ENCODE results near the gene KIF16B.

KIF16B gene

DNA sequence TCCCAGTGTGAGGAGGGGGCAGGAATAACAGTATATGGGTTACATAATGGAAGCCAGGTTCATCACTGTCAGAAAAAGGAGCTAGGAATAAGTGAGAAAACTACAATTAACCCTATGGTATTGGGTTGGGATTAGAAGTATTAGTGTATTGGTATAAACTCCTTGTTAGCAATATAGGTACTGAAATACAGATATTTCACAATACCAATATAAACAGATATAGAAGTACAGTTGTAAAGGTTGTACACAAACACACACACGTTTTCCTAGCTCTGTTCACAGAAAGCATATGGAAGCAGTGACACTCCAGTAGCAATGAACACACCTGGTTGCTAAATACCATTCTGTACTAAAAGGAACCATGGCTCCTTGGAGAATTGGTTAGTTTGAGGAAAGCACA lies 148.5 kb downstream of the KIF16B start:
- DNase-seq: no peak

DNA sequence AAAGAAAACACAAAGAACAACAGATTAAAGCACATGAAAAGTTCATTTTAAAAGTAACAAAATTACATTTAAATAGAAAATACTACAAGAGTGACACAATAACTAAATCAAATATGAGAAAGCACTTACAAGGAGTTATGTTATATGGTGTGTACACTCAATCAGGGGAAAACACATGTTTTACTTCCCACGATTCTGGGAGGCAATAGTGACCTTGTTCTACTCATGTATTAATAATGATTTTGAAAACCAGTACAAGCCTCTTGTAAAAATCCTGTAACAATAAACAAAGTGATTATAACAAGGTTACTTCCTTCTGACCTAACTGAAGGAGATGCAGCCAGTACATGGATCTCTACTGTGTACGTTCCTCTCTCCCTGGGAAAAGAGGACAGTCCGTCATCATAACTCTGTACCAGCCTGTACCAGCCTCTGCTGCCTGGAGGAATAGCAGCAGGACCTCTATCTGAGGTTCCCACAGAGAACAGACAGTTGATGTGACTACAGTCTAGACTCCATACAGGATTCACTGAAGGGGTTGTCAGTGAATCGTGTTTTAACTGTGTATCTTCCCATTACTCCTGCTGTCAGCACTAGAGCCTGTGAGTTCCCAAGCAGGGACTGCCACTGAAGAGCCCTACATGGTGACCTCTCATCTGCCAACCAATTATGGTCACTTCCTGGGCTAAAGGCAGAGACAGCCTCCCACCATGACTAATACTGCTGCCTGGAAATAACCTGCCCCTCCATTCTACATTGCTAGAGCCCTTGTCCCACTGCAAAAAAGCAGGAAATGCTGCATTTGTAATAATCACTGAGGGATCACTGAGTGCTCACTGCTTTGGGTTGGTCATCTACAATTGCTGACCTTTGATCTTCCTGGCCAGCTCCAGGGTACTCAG lies 149.7 kb downstream of the KIF16B start:
- no peak for DNase-seq

DNA sequence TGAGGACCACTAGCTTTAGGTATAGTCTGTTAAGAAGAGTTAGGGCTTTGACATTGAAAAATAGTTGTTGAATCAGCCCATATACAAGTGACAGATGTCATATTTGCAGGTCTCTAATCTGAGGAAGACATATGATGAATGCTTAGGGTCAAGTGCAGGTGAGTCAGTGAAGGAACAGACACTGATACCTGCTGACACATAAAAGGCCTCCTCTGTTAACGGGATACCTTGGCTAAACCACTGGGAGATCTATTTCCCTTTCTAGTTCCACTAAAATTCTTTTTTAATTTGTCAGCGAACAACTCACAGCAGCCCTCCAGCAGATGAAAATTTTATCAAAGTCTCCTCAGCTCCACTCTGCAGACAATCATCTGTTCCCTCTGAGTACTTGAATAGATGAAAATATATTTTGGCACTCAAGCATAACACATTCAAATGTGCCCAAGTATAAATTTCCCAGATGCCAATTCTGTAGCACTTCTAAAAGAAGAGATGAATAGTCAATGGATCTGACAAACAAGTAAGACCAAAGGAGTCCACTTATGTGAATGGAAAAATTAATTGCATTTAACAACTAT lies 154.0 kb downstream of the KIF16B start:
- DNase-seq: no peak

DNA sequence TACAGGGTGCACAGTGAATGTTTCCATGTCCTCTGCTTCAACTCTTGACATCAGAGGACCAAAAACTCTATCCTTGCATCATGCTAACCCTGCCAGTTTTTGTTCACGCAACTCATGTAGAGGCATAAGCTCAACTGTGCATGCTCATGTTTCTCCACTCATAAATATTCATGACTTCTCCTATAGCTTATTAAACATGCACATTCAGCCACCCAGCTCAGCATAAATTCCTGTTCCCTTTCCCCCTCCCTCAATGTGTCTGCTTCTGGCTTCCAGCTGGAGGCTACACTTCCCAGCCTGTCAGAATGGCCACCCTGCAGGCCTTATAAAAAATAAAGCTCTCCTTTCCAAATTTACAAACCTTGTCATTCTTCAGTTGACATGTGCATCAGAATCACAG lies 154.6 kb downstream of the KIF16B start:
- no peak for DNase-seq

DNA sequence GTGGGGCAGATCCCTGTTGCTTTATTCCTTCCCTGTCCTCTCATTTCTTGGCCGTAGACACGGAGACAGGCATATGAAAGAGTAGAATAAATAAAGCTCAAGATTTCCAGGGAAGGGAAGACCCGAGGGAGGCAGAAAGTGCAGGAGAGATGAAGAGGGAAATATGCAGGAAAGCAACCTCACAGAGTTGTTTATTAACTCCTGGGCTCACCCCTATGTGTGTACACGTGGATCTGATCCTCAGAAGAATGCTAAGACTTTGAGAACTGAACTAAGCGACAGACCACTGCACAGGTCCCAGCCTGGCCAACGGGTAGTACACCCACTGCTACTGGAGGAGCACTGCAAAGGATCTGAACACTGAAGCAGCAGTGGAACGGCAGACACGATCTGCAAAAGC lies 156.2 kb downstream of the KIF16B start:
- no peak for DNase-seq

DNA sequence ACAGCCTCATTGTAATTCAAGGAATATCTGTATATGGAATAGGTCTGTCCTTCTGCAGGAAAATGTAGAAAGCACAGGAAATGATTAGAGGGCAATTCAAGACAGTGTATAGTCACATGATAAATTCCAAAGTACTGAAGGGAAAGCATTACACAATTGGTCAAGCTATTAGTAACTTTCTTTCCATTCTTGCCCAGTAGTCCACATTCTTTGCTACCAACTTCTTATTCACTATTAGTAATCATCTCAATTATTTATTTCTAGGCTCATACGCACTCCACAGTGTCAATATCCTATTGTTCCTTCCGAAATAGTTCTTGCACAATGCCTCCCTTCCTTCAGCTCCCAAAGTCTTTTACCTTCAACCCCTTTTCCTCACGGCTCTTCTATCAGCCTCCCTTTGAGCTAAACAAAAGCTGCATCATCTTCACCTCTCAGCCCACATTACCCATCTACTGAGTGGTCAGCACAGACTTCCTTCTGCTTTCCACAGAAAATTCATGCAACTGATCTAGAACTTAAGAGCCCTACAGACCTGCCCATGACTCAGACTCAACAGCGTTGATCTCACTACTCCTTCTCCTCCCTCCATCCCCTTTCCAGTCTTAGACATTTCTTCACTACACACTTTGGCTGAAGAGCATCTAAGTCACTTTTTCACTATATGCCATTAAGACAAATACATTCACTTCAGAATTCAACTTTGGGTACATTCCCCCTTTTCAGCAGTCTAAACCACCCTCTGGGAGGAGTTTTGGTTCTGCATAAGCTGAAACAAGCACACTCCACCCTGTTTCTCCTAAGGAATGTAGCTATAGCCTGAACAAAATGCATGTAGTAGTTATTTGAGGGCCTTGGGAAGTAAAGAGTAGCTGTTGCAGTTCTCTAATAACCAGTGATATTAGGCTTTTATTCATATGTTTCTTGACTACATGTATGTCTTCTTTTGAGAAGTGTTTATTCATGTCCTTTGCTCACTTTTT lies 157.9 kb downstream of the KIF16B start:
- DNase-seq: no peak

DNA sequence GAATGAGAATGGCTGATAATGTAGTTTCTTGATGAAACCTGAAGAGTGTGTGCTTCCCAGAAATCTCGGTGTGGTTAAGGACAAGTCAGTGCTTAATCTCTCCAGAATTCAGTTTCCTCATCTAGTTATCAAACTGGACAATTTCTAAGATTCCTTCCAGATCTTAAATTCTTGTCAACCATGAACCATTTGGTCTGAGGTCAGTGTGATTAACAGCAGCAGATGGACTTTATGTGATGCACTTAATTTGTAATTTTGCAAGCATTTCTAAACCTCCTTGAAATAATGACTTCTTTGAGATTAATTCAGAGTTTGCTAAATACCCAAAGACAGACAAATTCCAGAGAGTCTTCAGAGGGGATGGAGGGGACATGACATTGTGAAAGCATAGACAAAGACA lies 160.3 kb downstream of the KIF16B start:
- no peak for DNase-seq

DNA sequence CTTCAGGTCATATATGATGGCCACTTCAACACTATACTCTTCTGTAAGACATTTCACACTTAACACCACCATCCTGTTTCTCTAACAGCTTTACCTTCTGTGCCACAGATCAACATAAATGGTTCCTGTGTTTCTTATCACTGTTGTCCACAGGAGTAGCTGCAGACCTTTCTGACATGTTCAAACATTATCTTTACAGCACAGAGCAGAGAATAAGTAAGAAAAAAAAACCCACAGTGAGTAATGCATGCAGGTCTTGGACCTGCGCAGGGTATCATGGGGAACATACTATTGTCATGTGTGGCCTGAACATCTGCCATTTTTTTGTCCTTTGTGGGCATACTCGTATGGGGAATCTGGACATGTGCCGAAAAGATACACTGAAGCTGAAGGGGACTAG lies 161.9 kb downstream of the KIF16B start:
- DNase-seq: no peak

DNA sequence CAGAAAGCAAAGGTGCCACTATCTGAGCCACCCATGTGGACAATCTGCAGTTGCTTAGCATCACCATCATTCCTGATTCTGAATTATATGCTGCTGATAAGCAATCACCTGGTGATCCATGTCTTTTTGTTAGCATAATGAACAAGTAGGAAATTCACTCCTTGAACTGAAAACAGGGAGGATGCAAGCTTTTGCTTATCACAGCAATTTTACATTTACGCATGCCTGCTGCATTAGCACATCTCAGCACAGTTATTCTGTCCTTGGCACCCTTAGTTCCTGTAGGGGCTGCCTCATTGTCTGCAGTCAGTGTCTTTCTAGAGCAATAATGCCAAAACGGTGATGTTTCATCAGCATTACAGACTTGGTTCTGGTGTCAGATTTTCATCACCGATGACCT lies 162.6 kb downstream of the KIF16B start:
- DNase-seq: no peak

DNA sequence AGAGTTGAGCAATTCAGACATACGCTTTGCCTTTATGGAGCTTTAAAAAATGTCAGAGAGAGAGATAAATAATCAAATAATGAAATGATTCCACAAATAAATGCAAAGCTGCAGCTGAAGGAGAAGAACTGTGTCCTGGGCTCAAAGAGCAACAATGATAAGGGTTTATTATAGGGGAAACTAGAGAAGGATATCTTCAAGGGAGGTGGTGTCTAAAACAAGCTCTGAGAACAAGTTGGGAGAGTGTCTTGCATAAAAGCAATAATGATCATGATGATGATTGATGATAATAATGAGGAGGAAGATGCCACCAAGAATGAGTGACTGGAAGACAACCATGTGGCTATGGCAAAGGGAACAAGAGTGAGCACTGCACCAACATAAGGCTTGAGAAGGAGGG lies 164.3 kb downstream of the KIF16B start:
- no peak for DNase-seq

DNA sequence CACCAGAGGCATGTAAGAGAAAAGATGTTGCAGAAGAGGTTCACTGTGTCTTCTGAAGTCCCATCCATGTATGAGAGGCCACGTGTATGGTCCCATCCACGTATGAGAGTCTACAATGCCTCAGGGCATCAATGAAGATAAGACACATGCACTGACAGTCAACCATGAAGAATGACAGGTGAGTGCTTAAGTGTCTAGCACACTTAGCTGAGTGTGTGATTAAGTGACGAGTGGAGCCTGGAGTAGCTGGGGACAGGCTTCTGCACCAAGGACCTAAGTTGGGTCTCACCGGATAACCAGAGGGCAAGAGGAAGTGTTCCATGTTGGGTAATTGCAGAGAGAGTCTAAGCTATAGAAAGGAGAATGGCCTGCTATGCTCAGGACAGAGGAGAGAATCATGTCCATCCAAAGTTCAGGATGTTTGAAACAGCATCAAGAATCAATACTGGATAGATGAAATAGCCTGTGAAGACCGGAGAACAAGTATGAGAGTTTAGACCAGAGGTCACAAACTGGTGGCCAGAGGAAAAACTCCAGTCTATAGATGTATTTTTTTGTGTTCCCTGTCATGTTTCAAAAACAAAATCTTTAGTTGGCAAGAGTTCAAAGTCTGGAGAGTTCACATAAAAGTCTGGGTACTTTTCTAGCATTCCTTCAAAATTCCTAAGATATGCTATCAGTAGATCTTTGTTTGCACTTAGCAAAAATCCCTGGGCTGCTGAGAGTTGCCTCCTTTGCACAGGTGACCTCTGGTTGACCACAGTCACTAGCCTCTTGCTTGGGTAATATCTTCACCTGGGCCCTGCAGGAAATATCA lies 165.8 kb downstream of the KIF16B start:
- DNase-seq: no peak

DNA sequence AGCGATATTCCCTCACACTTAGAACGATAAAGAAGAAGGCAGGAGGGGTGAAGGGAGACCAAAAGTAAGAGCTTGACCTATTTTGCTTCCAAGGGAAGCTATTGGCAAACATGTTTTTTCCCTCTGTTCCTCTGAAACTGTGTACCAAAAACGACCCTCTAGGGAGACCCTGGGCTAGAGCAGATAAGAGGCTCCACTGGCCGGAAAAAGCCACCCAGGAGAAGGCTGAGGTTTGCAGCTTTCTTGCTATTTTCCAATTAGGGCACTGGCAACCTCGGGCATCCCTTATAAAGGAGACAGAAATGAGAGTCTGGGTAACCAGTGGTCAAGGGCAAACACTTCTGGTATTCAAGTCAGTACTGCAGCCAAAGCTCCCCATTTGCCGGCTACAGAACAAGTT lies 168.0 kb downstream of the KIF16B start:
- no peak for DNase-seq

DNA sequence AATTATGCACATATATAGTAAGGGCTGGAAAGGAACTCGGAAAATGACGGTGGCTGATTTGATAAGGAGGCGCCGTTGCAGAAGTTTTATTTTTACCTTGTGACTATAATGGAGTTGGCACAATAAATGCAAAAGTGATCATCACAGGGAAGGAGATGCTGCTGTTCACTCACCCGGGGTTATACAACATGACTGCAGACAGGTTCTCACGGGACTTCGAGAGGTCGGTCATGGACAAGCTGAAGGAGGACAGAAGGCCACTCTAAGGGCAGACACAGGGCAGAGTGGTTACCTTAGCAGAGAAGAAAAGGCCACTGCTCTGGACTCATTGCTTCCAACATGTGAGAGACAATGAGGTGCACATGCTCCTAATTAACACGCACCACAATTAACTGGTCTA lies 168.6 kb downstream of the KIF16B start:
- DNase-seq: no peak

DNA sequence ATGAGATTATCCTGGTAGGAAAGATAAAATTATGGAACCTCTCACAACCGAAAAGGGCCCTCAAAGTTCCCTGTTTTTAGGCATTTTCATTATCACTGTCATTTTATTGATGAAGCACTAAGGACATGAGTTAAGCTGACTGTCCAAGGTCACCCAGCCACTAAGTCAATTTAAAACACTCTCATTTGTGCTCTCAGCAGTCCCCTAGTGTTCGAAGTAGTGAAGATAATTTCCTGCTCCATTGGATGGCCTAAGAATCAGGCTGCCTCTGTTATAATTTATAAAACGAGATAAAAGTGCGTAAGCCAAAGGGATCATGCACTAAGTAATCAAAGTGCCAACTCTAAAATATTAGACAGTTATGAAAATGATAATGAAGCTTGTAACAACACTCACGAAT lies 169.1 kb downstream of the KIF16B start:
- DNase-seq: no peak

DNA sequence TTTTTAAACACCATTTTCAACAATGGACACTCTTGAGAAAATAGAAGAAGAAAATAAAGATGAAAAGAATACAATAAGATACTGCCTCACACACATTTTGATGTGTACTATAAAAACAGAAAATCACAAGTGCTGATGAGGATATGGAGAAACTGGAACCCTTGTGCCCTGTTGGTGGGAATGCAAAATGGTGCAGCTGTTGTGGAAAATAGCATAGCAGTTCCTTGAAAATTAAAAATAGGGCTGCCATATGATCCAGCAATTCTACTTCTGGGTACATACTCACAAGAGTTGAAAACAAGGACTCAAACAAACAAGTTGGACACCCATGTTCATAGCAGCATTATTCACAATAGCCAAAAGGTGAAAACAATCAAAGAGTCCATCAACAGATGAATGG lies 173.0 kb downstream of the KIF16B start:
- DNase-seq: no peak

DNA sequence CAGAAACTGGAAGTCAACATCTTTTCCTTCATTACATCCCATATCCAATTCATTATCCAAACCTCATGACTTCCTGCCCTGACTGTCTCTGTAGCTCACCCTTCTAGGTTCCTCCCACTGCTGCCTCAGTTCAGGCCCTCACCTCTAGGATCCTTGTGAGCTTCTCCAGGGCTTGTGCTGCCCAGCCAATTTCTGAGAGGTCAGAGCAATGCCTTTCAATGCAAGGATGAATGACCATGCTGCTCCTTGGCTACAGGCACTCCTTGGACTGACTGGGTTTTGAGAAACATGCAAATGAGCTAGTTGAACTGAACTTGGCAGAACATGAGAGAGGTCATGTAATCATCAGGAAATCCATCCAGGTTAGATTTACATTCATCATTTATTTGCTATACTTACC lies 173.4 kb downstream of the KIF16B start:
- DNase-seq: no peak

DNA sequence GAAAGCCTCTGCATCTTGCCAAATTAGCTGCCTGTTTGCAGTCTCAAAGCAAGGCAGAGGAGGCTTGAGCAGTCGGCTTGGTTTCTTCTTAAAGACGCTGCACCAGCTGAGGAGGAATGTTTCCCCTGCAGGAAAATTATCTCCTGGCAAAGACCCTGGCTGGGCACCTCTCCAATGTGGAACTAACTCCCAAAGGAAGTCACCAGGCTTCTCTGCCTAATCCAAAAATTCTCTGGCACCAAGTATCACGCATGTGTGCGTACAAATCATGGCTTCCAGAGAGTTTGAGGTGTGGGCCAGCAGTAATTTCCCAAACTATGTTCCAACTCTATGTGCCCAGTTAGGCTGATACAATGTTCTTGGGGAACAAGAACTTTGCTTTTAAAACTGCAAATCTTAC lies 176.2 kb downstream of the KIF16B start:
- no peak for DNase-seq

DNA sequence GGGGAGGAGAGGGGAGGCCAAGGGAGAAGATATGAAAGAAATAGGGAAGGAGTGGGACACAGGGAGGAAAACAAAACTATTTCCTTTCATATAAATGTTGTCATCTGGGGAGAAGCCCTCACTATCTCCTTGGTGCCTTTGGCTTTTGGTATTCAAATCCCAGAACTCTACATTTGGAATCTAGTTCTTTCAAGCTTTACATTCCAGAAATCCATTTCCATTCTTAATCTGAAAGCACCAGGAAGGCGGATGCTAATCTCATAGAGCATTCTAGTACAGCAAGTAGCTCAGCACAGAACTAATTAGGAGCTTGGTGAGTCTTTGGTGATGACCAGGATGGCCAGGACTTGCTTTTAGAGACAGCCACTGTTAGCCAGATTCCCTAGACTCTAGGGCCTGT lies 177.9 kb downstream of the KIF16B start:
- DNase-seq: no peak

DNA sequence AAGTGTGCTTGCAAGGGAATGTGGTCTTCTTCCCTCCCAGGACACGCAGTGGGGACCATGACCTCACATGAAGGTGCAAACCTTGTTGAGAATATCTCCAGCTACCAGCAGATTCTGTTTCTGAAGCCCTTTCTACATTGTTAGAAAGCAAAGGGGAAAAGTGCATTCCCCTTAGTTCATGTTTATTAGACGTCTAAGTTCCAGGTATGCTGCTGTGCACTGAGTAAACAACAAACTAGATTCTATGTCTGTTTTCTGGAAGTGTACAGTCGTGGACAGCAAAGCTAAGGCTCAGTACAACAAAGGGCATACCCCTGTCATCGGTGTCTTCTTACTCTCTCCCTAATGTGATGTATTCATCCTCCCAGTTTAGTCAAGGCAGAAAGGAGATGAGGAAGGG lies 178.5 kb downstream of the KIF16B start:
- DNase-seq: no peak

DNA sequence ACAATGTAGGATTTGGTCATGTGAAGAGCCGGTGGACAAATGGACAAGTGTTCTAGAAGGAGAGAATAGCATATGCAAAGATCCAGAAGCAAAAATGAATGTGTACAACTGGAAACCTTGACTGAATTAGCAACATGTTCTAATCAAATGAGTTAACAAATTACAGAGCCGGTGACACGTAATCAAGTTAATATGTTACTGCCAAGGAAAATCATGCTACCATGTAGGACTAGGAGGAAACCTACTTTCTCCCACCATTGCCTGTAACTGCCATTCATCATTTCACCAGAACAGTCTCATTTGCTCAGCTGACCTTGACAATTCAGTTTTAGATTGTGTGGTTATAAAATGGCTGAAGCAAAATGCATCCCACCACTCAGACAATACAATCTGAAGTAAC lies 179.4 kb downstream of the KIF16B start:
- DNase-seq: no peak

DNA sequence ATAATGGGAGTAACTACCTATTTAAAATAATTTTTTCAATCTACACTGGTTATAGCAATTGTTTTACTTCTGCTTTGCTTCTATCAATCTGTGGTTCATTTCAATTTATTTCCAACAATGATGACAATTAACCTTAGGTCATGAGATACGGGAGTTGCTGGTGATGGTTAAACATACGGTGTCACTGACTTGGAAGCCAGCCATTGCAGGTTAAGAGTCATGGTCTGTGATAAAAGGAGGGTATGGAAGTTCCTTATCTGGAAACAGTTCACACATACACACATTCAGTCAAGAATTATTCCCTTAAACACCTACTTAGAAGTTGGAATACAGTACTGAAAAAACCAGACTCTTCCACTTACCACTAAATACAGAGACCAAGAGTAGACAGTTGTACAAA lies 180.0 kb downstream of the KIF16B start:
- no peak for DNase-seq

DNA sequence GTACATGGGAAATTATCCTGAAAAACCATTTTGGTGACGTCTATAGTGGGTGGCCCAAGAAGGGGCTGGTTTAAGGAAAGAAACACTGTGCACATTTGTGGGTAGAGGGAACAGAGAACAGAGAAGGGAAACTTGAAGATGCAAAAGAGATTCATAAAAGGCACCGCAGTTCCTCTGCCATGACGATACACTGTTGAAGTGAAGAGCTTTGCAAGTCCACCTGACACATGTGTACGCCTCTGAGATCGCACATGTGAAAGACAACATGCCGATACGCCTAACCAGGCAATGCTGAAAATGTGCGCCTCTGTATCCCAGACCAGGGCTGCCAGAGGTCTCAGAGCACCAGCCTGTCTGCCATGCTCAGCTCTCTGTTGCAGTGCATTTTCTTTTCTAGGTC lies 180.9 kb downstream of the KIF16B start:
- DNase-seq: no peak

DNA sequence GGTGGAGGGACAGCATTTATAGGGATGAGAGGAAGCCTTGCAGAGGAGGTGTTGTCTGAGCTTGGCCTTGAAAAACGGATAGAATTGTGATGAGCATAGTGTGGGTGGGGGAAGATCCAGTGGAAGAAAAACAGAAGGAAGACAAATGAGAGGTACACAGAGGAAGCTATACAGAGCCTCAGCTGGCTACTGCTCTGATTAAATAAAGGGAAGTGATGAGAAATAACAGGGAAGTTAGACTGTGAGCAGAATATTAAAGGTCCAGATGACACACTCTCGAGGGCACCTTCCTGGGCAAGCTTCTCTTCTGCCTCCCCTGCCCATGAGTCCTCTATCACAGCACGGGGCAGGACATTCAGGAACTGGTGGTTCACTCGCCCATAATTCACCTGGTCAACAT lies 182.3 kb downstream of the KIF16B start:
- no peak for DNase-seq
